Measurements from ENCODE around the gene ADORA3. TPM values are rescaled to one million over a fixed set of nuclear protein-coding genes. Genes with fewer than 3 reads are reported as not detected.

The ADORA3 gene
- total RNA-seq (2021), result 0.15 to 0.25 TPM in 2 of 3 replicates, not detected in the other
- Bru-seq, nascent RNA, result not detected
- long read RNA-seq, experiment 1, result 0 reads
- long read RNA-seq, experiment 2, result 0 reads
- long read RNA-seq, experiment 3, result 0 reads

- Mint-ChIP-seq H3K4me3 (no peak within 1 kb of the TSS), H3K9me3 (no peaks in the 10 kb centered on the region), H3K4me1 (peaks cover 5% of the 10 kb centered on the region), H3K36me3 (no peaks in the 10 kb centered on the region), H3K27ac (no peak within 1 kb of the TSS), H3K27me3 (ENCODE audit: low read depth) (no peaks in the 10 kb centered on the region)
- TF ChIP-seq KAT7 (CRISPR knock-in tag; IDR thresholded peaks at IDR 0.05; ENCODE audit: borderline replicate concordance) (no peak), FOXJ3 (CRISPR knock-in tag; IDR thresholded peaks at IDR 0.05; ENCODE audit: borderline replicate concordance) (no peak), ERG (CRISPR knock-in tag; IDR thresholded peaks at IDR 0.05) (no peak), JUN (CRISPR knock-in tag; IDR thresholded peaks at IDR 0.05) (no peak), PREB (CRISPR knock-in tag; IDR thresholded peaks at IDR 0.05; ENCODE audit: borderline replicate concordance) (no peak), E2F1 (CRISPR knock-in tag; IDR thresholded peaks at IDR 0.05) (no peak), SMAD4 (CRISPR knock-in tag; IDR thresholded peaks at IDR 0.05) (no peak), TP53 (CRISPR knock-in tag; IDR thresholded peaks at IDR 0.05) (no peak), E2F5 (CRISPR knock-in tag; IDR thresholded peaks at IDR 0.05) (no peak), FOXK1 (CRISPR knock-in tag; IDR thresholded peaks at IDR 0.05) (no peak), E2F4 (CRISPR knock-in tag; IDR thresholded peaks at IDR 0.05; ENCODE audit: borderline replicate concordance, low read depth) (no peak), AR (CRISPR knock-in tag; IDR thresholded peaks at IDR 0.05) (no peak), RELA (CRISPR knock-in tag; IDR thresholded peaks at IDR 0.05; ENCODE audit: borderline replicate concordance) (no peak), USF2 (CRISPR knock-in tag; IDR thresholded peaks at IDR 0.05) (no peak)
- ATAC-seq, result no peak
- POLR2A ChIA-PET, result no interaction called here
- DNase-seq (ENCODE audit: low spot score), result no peak
- CTCF ChIA-PET, result interaction anchor here (1.0 to 2.2 kb wide), 2 partner anchors 12 to 22 kb away, joined by 5 to 10 read pairs; no protein-coding TSS in a partner anchor
Observed at GRCh38 chr1:111503585-111504060, at the start of gene ADORA3, which contains the start of gene TMIGD3. Gene ADORA3, minus strand, starts transcription at chr1:111503633. Its CDS starts 279 bp downstream, at chr1:111503354. Gene TMIGD3, minus strand, starts transcription at chr1:111503633. Its CDS starts 279 bp downstream, at chr1:111503354.

- no peak for DNase-seq (ENCODE audit: low spot score)
- H3K9me3 Mint-ChIP-seq, result no peaks in the 10 kb centered on the region
- no peaks in the 10 kb centered on the region for H3K36me3 Mint-ChIP-seq
- ChIA-PET CTCF (interaction anchor here (1.0 kb wide), 1 partner anchor 19 kb away, joined by 3 read pairs; no protein-coding TSS in a partner anchor), POLR2A (interaction anchor here (0.6 kb wide), 1 partner anchor 43 kb away, joined by 3 read pairs; no protein-coding TSS in a partner anchor)
- ATAC-seq, result no peak
- H3K27me3 Mint-ChIP-seq (ENCODE audit: low read depth), result no peaks in the 10 kb centered on the region
- no peak overlapping the region for H3K4me3 Mint-ChIP-seq
- H3K27ac Mint-ChIP-seq, result no peak overlapping the region
- H3K4me1 Mint-ChIP-seq, result no peaks in the 10 kb centered on the region
- TF ChIP-seq NFYB (CRISPR knock-in tag; conservative IDR thresholded peaks at IDR 0.05; ENCODE audit: low read depth), result no peak
- no peak for TF ChIP-seq ZSCAN18 (CRISPR knock-in tag; IDR thresholded peaks at IDR 0.05)
- no peak for TF ChIP-seq JAZF1 (CRISPR knock-in tag; IDR thresholded peaks at IDR 0.05)
- TF ChIP-seq AR (CRISPR knock-in tag; IDR thresholded peaks at IDR 0.05), result no peak
- no peak for TF ChIP-seq IRF1 (CRISPR knock-in tag; IDR thresholded peaks at IDR 0.05)
- no peak for TF ChIP-seq ZNF232 (CRISPR knock-in tag; IDR thresholded peaks at IDR 0.05)
Observed at GRCh38 chr1:111553196-111553595, 49.8 kb upstream of the ADORA3 start.
